HepG2 (cell line): ENCODE results near the gene GAL3ST2.

Experiments used
- FOXM1 ChIP-seq: sonication (generic); formaldehyde crosslinking; IDR thresholded peaks from 2 replicates; pipeline ENCODE4 v1.5.0; 2020; ENCODE audit warnings: missing genetic modification reagents
- SIN3A ChIP-seq: IDR thresholded peaks from 2 replicates; pipeline ENCODE4 v1.6.1; 2011; ENCODE audit warnings: low read depth, mild to moderate bottlenecking, control low read depth, low read length, borderline replicate concordance

DNA sequence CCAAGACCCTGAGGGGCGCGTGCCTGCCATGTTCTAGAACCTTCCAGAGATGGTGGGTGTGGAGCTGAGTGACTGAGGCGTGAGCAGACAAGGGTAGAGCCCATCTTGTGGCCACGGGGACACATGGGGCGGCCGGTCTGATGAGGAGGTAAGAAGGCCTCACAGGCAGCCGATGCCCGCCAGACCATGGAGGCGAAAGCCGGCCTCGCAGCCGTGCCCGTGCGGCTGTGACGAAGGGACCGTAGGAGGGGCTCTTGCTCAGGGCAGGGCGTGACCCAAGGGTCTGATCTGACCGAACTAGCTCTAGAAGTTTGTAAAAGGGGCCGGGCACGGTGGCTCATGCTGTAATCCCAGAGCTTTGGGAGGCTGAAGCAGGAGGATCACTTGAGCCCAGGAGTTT is 22.6 kb upstream of the GAL3ST2 start:
- TF ChIP-seq SIN3A (no peak), FOXM1 (CRISPR knock-in tag) (no peak)
